PC-9 (cell line): ENCODE results near the gene SAPCD2.

Source experiments
- CTCF ChIP-seq: fragments of 200-600 bp; sonication (generic); conservative IDR thresholded peaks from 2 replicates; pipeline ENCODE4 v1.6.1; 2017; ENCODE audit warnings: mixed run types, antibody characterized with exemption, mild to moderate bottlenecking, moderate library complexity
- EZH2 ChIP-seq: fragments of 200-600 bp; sonication (generic); IDR thresholded peaks from 2 replicates; pipeline ENCODE4 v1.8.0; 2017; ENCODE audit warnings: antibody characterized with exemption, low read depth

GRCh38 chr9:137103206-137103999, 33.0 kb upstream of the SAPCD2 start:
- TF ChIP-seq CTCF (no peak), EZH2 (no peak)
